Peyer's patch (tissue), 4 donors: ENCODE results near the gene LPAR1. TPM values are rescaled to one million over a fixed set of nuclear protein-coding genes. Genes with fewer than 3 reads are reported as not detected.

Experiments used
- DNase-seq, 3 donors: peaks; one replicate each; pipeline ENCODE4 v3.0.0-alpha.2; 2017 to 2019
- H3K27ac ChIP-seq, 4 donors: fragments of 200-600 bp; sonication (generic); one replicate each; pipeline ENCODE4 v1.5.1; 2016 to 2019
- H3K27me3 ChIP-seq, 2 donors: fragments of 200-600 bp; sonication (generic); one replicate each; pipeline ENCODE4 v1.5.1; 2019
- H3K36me3 ChIP-seq, 3 donors: fragments of 200-600 bp; sonication (generic); one replicate each; pipeline ENCODE4 v1.5.1; 2016 to 2019
- H3K4me1 ChIP-seq, 4 donors: fragments of 200-600 bp; sonication (generic); one replicate each; pipeline ENCODE4 v1.5.1; 2016 to 2019
- H3K4me3 ChIP-seq, 4 donors: fragments of 200-600 bp; sonication (generic); 1 replicate in 3 of 4; 2 replicates in 1 of 4; pipeline ENCODE4 v1.5.1; 2016 to 2019; ENCODE audit warnings: mild to moderate bottlenecking in 1 of 4
- H3K9me3 ChIP-seq, 4 donors: fragments of 200-600 bp; sonication (generic); one replicate each; pipeline ENCODE4 v1.5.1; 2016 to 2019; ENCODE audit warnings: mild to moderate bottlenecking in 1 of 4
- POLR2A ChIP-seq, 2 donors: fragments of 450-650 bp; IDR thresholded peaks; one replicate each; pipeline ENCODE4 v1.5.1; 2017; ENCODE audit warnings: antibody characterized with exemption in 2 of 2, mild to moderate bottlenecking in 2 of 2, moderate library complexity in 2 of 2
- total RNA-seq, 4 donors: library from RNA; depleted of rRNA; stranded (reverse); fragments of >200 nt; gene quantifications; one replicate each; pipeline ENCODE4 v1.1.0, GENCODE V29; 2016
- TF ChIP-seq, protein P1 (sequence below), 6 experiments: fragments of 450-650 bp in 4 of 6; fragments of 200-600 bp in 2 of 6; sonication (generic) in 1 of 6; IDR thresholded peaks; one replicate each; pipeline ENCODE4 v1.5.1; 2017 to 2019; ENCODE audit warnings: antibody characterized with exemption in 6 of 6, mild to moderate bottlenecking in 3 of 6, moderate library complexity in 1 of 6

Gene LPAR1
- total RNA-seq, 4 donors from 2014 or later, result 25.0 to 56.1 (median 31.9) TPM

DNA sequence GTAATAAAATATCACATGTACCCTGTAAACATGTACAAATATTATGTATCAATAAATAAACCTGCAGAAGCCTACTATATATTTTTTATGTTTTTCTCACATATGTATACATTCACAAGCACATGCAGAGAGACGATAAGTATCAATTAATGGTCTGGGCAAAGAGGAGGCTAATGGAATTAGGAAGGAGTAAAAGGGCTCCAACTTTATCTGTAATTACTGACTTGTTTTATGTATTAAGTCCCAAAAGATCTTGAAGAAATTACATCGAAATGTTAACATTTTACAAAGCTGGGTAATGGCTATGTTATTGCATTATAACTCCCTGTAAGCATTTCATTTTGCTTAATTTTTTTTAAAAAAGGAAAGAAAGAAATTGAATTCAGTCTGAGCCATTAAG, 78.0 kb downstream of the LPAR1 start:
- Histone ChIP-seq H3K27ac (no peak overlapping the region), H3K4me1 (no peaks in the 10 kb centered on the region), H3K4me3 (no peak overlapping the region), H3K36me3 (no peaks in the 10 kb centered on the region), H3K9me3 (no peaks in the 10 kb centered on the region), H3K27me3 (no peaks in the 10 kb centered on the region)
- DNase-seq, result no peak
- TF ChIP-seq, protein P1, sequence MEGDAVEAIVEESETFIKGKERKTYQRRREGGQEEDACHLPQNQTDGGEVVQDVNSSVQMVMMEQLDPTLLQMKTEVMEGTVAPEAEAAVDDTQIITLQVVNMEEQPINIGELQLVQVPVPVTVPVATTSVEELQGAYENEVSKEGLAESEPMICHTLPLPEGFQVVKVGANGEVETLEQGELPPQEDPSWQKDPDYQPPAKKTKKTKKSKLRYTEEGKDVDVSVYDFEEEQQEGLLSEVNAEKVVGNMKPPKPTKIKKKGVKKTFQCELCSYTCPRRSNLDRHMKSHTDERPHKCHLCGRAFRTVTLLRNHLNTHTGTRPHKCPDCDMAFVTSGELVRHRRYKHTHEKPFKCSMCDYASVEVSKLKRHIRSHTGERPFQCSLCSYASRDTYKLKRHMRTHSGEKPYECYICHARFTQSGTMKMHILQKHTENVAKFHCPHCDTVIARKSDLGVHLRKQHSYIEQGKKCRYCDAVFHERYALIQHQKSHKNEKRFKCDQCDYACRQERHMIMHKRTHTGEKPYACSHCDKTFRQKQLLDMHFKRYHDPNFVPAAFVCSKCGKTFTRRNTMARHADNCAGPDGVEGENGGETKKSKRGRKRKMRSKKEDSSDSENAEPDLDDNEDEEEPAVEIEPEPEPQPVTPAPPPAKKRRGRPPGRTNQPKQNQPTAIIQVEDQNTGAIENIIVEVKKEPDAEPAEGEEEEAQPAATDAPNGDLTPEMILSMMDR (IDR thresholded peaks at IDR 0.05), result no peak
- no peak for TF ChIP-seq POLR2A (IDR thresholded peaks at IDR 0.05)

DNA sequence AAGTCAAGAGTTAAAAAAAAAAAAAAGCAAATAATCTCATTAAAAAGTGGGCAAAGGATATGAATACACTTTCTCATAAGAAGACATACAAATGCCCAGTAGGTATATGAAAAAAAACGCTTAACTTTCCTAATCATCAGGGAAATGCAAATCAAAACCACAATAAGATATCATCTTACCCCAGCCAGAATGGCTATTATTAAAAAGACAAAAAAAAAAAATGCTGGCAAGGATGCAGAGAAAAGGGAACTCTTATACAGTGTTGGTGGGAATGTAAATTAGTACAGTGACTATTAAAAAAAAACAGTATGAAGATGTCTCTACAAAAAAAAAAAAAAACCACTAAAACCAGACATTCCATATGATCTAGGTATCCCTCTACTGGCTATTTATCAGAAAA, 79.4 kb downstream of the LPAR1 start:
- Histone ChIP-seq H3K4me3 (no peak overlapping the region), H3K27me3 (no peaks in the 10 kb centered on the region), H3K36me3 (no peaks in the 10 kb centered on the region), H3K27ac (no peak overlapping the region), H3K9me3 (no peaks in the 10 kb centered on the region), H3K4me1 (no peaks in the 10 kb centered on the region)
- TF ChIP-seq, protein P1 (IDR thresholded peaks at IDR 0.05), result no peak
- TF ChIP-seq POLR2A (IDR thresholded peaks at IDR 0.05), result no peak
- DNase-seq, result no peak

DNA sequence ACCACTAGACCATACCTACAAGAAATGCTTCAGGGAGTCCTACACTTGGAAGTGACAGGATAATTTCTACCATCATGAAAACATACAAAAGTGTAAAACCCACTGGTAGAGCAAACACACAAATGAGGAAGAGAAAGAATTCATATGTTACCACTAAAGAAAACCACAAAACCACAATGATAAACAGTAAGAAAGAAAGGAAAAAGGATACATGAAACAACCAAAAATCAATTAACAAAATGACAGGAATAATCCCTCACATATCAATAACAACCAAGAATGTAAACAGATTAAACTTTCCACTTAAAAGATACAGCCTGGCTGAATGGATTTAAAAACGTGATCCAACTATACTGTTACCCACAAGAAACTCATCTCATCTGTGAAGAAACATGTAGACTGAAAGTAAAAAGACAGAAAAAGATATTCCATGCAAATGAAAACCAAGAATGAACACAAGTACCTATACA, 83.4 kb downstream of the LPAR1 start:
- no peaks in the 10 kb centered on the region for H3K36me3 ChIP-seq
- no peak for DNase-seq
- no peaks in the 10 kb centered on the region for H3K27me3 ChIP-seq
- no peak overlapping the region for H3K27ac ChIP-seq
- H3K4me3 ChIP-seq, result no peak overlapping the region
- no peaks in the 10 kb centered on the region for H3K9me3 ChIP-seq
- peaks cover 0 to 11% (median 0%) of the 10 kb centered on the region in 4 donors for H3K4me1 ChIP-seq
- TF ChIP-seq, protein P1 (IDR thresholded peaks at IDR 0.05), result no peak
- no peak for TF ChIP-seq POLR2A (IDR thresholded peaks at IDR 0.05)

DNA sequence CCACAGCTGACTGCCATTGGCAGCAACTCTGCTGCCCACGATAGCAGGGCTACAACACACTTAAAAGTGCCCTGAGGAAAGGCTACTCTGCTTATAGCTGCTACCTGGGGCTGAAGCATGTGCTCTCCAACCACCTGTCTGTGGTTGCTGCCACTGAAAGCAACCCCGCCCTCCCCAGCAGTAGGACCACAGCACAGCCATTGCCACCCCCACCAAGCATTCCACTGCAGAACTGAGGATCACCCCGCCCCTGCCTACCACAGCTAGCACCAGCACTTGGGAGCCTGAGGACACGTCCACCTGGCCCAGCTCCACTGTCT, 85.8 kb downstream of the LPAR1 start:
- H3K36me3 ChIP-seq, result no peaks in the 10 kb centered on the region

DNA sequence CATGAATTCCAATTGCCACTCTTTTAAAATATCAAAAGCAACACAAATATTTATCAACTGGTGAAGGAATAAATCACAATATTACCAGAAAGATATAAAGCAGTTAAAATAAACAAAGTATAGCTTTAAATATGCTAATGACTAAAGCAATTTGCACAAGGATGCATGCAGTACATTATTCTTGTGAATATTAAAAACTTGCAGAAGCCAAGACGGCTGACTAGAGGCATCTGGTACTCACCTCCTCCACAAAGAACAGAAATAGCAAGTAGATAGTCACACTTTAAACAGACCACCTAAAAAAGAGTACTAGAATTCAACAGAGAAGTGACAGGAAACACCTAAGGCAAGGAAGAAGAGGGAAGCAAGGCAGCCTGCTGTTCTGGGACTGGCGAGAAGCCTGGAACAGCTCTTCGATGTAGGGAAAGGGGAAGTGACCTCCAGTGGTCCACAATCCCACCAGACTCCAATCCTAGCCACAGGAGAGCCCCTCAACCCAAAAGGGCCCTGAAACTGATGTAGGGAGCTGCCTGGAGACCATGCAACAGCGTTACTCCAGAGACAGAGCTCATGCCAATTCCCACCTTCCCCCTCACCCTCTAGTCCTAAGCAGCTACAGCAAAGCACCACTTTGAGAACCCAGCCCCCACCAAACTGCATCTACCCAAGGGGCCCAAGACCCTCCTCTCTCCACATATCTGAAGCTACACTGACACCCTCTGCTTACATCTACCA, 86.3 kb downstream of the LPAR1 start:
- H3K9me3 ChIP-seq, result no peaks in the 10 kb centered on the region
- DNase-seq, result no peak
- H3K27ac ChIP-seq, result peak overlapping the region in 1 of 4 donors; percentile 4
- H3K36me3 ChIP-seq, result no peaks in the 10 kb centered on the region
- no peaks in the 10 kb centered on the region for H3K27me3 ChIP-seq
- no peak for TF ChIP-seq POLR2A (IDR thresholded peaks at IDR 0.05)
- TF ChIP-seq, protein P1 (IDR thresholded peaks at IDR 0.05), result no peak
- no peak overlapping the region for H3K4me3 ChIP-seq
- peaks cover 0 to 11% (median 0%) of the 10 kb centered on the region in 4 donors for H3K4me1 ChIP-seq

More for the DNA sequence above, 85.8 kb downstream of the LPAR1 start:
- H3K9me3 ChIP-seq, result no peaks in the 10 kb centered on the region
- no peaks in the 10 kb centered on the region for H3K27me3 ChIP-seq
- no peak overlapping the region for H3K27ac ChIP-seq
- no peak for TF ChIP-seq POLR2A (IDR thresholded peaks at IDR 0.05)
- TF ChIP-seq, protein P1 (IDR thresholded peaks at IDR 0.05), result no peak
- H3K4me1 ChIP-seq, result peaks cover 0 to 11% (median 0%) of the 10 kb centered on the region in 4 donors
- no peak for DNase-seq
- H3K4me3 ChIP-seq, result no peak overlapping the region
